Measurements from ENCODE around the gene GAL3ST1.

The GAL3ST1 gene

GRCh38 chr22:30584441-30584840 is 10.0 kb upstream of the GAL3ST1 start:
- H3K4me3 ChIP-seq (ENCODE audit: low read depth in 1 of 2, low read length in 2 of 2), result no peak overlapping the region
- no peaks in the 10 kb centered on the region for H3K27me3 ChIP-seq (ENCODE audit: insufficient read depth, low read length, poor library complexity)
- peaks cover 7% of the 10 kb centered on the region for H3K79me2 ChIP-seq (ENCODE audit: insufficient read depth, low read length)
- H2AFZ ChIP-seq (ENCODE audit: low read depth, low read length), result no peak overlapping the region
- H3K4me1 ChIP-seq (ENCODE audit: insufficient read depth, low read length), result peaks cover 4% of the 10 kb centered on the region; the same call in 1 of the 2 replicates
- H3K36me3 ChIP-seq (ENCODE audit: insufficient read depth, low read length), result peaks cover 98% of the 10 kb centered on the region
- no peak for TF ChIP-seq EZH2 (IDR thresholded peaks at IDR 0.05; ENCODE audit: borderline replicate concordance, low read depth, low read length, severe bottlenecking)
- TF ChIP-seq CTCF (IDR thresholded peaks at IDR 0.05; ENCODE audit: borderline replicate concordance, extremely low read depth, low read length, poor library complexity, severe bottlenecking), result no peak
- no peak for ATAC-seq (ENCODE audit: insufficient read depth, low read depth)
- H3K4me2 ChIP-seq (ENCODE audit: insufficient read depth, low read length), result no peak overlapping the region
- H3K9ac ChIP-seq (ENCODE audit: low read depth, low read length), result no peak overlapping the region
- no peaks in the 10 kb centered on the region for H3K9me3 ChIP-seq (ENCODE audit: insufficient read depth, low read length, severe bottlenecking)
- DNase-seq, result no peak
- H4K20me1 ChIP-seq (ENCODE audit: insufficient read depth, low read length), result peaks cover 41% of the 10 kb centered on the region
- no peak overlapping the region for H3K27ac ChIP-seq (ENCODE audit: low read length)

- Histone ChIP-seq H3K9ac (ENCODE audit: low read depth, low read length) (no peak overlapping the region), H4K20me1 (ENCODE audit: insufficient read depth, low read length) (peaks cover 35% of the 10 kb centered on the region), H3K36me3 (ENCODE audit: insufficient read depth, low read length) (peaks cover 97% of the 10 kb centered on the region), H3K4me2 (ENCODE audit: insufficient read depth, low read length) (no peak overlapping the region), H3K4me1 (ENCODE audit: insufficient read depth, low read length) (no peaks in the 10 kb centered on the region), H3K27ac (ENCODE audit: low read length) (no peak overlapping the region), H3K27me3 (ENCODE audit: insufficient read depth, low read length, poor library complexity) (no peaks in the 10 kb centered on the region), H2AFZ (ENCODE audit: low read depth, low read length) (no peak overlapping the region), H3K79me2 (ENCODE audit: insufficient read depth, low read length) (no peaks in the 10 kb centered on the region), H3K4me3 (ENCODE audit: low read depth in 1 of 2, low read length in 2 of 2) (no peak overlapping the region), H3K9me3 (ENCODE audit: insufficient read depth, low read length, severe bottlenecking) (no peaks in the 10 kb centered on the region)
- no peak for ATAC-seq (ENCODE audit: insufficient read depth, low read depth)
- no peak for DNase-seq
- TF ChIP-seq CTCF (IDR thresholded peaks at IDR 0.05; ENCODE audit: borderline replicate concordance, extremely low read depth, low read length, poor library complexity, severe bottlenecking) (no peak), EZH2 (IDR thresholded peaks at IDR 0.05; ENCODE audit: borderline replicate concordance, low read depth, low read length, severe bottlenecking) (no peak)
Measured at GRCh38 chr22:30582788-30583545, 8.5 kb upstream of the GAL3ST1 start.

- ATAC-seq (ENCODE audit: insufficient read depth, low read depth), result no peak
- no peaks in the 10 kb centered on the region for H3K4me1 ChIP-seq (ENCODE audit: insufficient read depth, low read length)
- no peaks in the 10 kb centered on the region for H3K9me3 ChIP-seq (ENCODE audit: insufficient read depth, low read length, severe bottlenecking)
- no peak for TF ChIP-seq CTCF (IDR thresholded peaks at IDR 0.05; ENCODE audit: borderline replicate concordance, extremely low read depth, low read length, poor library complexity, severe bottlenecking)
- TF ChIP-seq EZH2 (IDR thresholded peaks at IDR 0.05; ENCODE audit: borderline replicate concordance, low read depth, low read length, severe bottlenecking), result no peak
- H3K9ac ChIP-seq (ENCODE audit: low read depth, low read length), result no peak overlapping the region
- no peaks in the 10 kb centered on the region for H3K79me2 ChIP-seq (ENCODE audit: insufficient read depth, low read length)
- no peak overlapping the region for H3K4me3 ChIP-seq (ENCODE audit: low read depth in 1 of 2, low read length in 2 of 2)
- no peak for DNase-seq
- no peak overlapping the region for H2AFZ ChIP-seq (ENCODE audit: low read depth, low read length)
- H3K4me2 ChIP-seq (ENCODE audit: insufficient read depth, low read length), result no peak overlapping the region
- no peak overlapping the region for H3K27ac ChIP-seq (ENCODE audit: low read length)
- H3K36me3 ChIP-seq (ENCODE audit: insufficient read depth, low read length), result peaks cover 97% of the 10 kb centered on the region
- no peaks in the 10 kb centered on the region for H3K27me3 ChIP-seq (ENCODE audit: insufficient read depth, low read length, poor library complexity)
- H4K20me1 ChIP-seq (ENCODE audit: insufficient read depth, low read length), result peaks cover 32% of the 10 kb centered on the region
Measured at GRCh38 chr22:30582051-30582450, 7.6 kb upstream of the GAL3ST1 start.
